Osteoblast (primary cell): ENCODE data around the gene EPHA10. TPM values are rescaled to one million over a fixed set of nuclear protein-coding genes. Genes with fewer than 3 reads are reported as not detected.

Source experiments
- DNase-seq: peaks from one replicate; pipeline ENCODE4 v3.0.0; 2011; ENCODE audit warnings: low spot score, mixed read lengths; ENCODE audit not compliant: insufficient read length; ENCODE audit errors: missing footprints
- H2AFZ ChIP-seq: 2 replicates; pipeline ENCODE4 v1.6.0; 2011; ENCODE audit warnings: mild to moderate bottlenecking, low read length
- H3K27ac ChIP-seq: 2 replicates; pipeline ENCODE4 v1.5.1; 2011; ENCODE audit warnings: mild to moderate bottlenecking, low read depth, low read length, moderate library complexity
- H3K27me3 ChIP-seq: 2 replicates; pipeline ENCODE4 v1.6.0; 2012; ENCODE audit warnings: mild to moderate bottlenecking, control low read depth, inconsistent platforms, low read length, moderate library complexity; ENCODE audit not compliant: insufficient read depth
- H3K36me3 ChIP-seq: 2 replicates; pipeline ENCODE4 v1.5.1; 2011; ENCODE audit warnings: mild to moderate bottlenecking, low read length, control low read depth, moderate library complexity; ENCODE audit not compliant: insufficient read depth
- H3K4me1 ChIP-seq: 2 replicates; pipeline ENCODE4 v1.5.1; 2011; ENCODE audit warnings: mild to moderate bottlenecking, low read length, control low read depth, moderate library complexity; ENCODE audit not compliant: insufficient read depth
- H3K4me2 ChIP-seq: 2 replicates; pipeline ENCODE4 v1.6.0; 2011; ENCODE audit warnings: mild to moderate bottlenecking, low read length; ENCODE audit not compliant: insufficient read depth
- H3K4me3 ChIP-seq: fragments of 200-600 bp; sonication (generic); 3 replicates; pipeline ENCODE4 v1.5.1; 2012; ENCODE audit warnings: mild to moderate bottlenecking, low read length, inconsistent platforms; ENCODE audit not compliant: insufficient read depth
- H3K79me2 ChIP-seq: 2 replicates; pipeline ENCODE4 v1.6.0; 2012; ENCODE audit warnings: mild to moderate bottlenecking, low read length, control low read depth, inconsistent platforms; ENCODE audit not compliant: insufficient read depth
- H3K9me3 ChIP-seq: 2 replicates; pipeline ENCODE4 v1.5.1; 2011; ENCODE audit warnings: low read depth, low read length, control low read depth
- H4K20me1 ChIP-seq: 2 replicates; pipeline ENCODE4 v1.6.0; 2012; ENCODE audit warnings: mild to moderate bottlenecking, low read length, control low read depth; ENCODE audit not compliant: insufficient read depth
- total RNA-seq: library from RNA; depleted of rRNA; stranded (reverse); fragments of >200 nt; gene quantifications from 2 replicates; pipeline ENCODE4 v1.2.3, GENCODE V29; 2012
- TF ChIP-seq, protein P1 (sequence below): IDR thresholded peaks from 2 replicates; pipeline ENCODE4 v1.5.1; 2011; ENCODE audit warnings: mild to moderate bottlenecking, low read depth, low read length, moderate library complexity; ENCODE audit errors: extremely low read depth

The EPHA10 gene
- total RNA-seq, 1 donor: not detected

DNA sequence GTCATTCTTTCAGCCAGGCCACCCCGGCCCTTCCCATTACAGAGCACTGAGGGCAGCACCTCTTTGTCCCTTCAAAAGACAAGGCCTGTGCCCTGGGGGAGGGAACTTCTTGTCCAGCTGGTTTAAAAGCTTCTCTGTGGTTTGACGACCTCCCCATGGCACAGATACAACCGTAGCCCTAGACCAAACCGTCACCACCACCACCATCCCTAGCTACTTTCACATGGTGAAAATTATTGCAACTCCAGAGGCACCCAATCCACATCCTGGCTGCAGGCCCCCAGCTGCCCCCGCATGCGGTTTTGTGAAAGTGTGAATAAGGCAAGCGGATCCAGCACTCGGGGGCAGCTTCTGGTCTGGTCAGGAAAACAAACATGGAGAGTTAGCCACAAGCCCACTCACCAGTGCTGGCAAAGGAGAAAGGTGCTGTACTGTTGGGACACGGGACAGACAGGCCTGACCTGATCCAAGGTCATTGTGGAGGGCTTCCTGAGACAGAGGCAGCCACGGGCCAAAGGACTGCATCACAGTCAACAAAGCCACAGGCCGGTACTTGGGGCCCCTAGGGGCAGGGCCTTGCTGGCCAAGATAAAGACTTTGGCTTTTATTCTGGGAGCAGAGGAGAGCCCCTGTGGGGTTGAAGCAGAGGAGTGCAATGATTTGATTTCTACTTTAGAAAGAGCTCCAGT is 41.4 kb downstream of the EPHA10 start:
- TF ChIP-seq, protein P1, sequence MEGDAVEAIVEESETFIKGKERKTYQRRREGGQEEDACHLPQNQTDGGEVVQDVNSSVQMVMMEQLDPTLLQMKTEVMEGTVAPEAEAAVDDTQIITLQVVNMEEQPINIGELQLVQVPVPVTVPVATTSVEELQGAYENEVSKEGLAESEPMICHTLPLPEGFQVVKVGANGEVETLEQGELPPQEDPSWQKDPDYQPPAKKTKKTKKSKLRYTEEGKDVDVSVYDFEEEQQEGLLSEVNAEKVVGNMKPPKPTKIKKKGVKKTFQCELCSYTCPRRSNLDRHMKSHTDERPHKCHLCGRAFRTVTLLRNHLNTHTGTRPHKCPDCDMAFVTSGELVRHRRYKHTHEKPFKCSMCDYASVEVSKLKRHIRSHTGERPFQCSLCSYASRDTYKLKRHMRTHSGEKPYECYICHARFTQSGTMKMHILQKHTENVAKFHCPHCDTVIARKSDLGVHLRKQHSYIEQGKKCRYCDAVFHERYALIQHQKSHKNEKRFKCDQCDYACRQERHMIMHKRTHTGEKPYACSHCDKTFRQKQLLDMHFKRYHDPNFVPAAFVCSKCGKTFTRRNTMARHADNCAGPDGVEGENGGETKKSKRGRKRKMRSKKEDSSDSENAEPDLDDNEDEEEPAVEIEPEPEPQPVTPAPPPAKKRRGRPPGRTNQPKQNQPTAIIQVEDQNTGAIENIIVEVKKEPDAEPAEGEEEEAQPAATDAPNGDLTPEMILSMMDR: no peak

DNA sequence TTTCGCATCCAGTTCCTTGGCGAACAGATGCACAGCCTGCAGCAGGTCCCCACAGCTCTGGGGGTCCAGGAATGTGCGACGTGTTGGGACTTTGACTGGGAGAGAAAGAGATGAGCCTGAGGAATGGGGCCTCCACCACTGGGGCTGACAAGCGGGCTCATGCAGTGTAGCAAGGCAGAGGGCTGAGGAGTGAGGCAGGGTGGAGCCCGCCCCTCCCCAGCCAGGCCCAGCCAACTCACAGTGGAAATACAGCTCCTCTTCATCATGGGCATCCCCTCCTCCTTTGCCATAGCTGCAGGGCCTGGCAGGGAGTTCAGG is 41.9 kb downstream of the EPHA10 start:
- peaks cover 14% of the 10 kb centered on the region for H3K4me1 ChIP-seq
- H3K9me3 ChIP-seq: no peaks in the 10 kb centered on the region
- DNase-seq: no peak
- no peak overlapping the region for H3K27ac ChIP-seq
- H3K4me3 ChIP-seq: no peak overlapping the region
- TF ChIP-seq, protein P1: no peak
- peaks cover 3% of the 10 kb centered on the region for H4K20me1 ChIP-seq
- no peak overlapping the region for H3K4me2 ChIP-seq
- H2AFZ ChIP-seq: no peak overlapping the region
- H3K79me2 ChIP-seq: no peaks in the 10 kb centered on the region
- no peaks in the 10 kb centered on the region for H3K36me3 ChIP-seq
- peaks cover 41% of the 10 kb centered on the region for H3K27me3 ChIP-seq

More for the DNA sequence above, 41.4 kb downstream of the EPHA10 start:
- peaks cover 46% of the 10 kb centered on the region for H3K27me3 ChIP-seq
- no peaks in the 10 kb centered on the region for H3K36me3 ChIP-seq
- H3K4me2 ChIP-seq: no peak overlapping the region
- peak; percentile 91 for DNase-seq
- H4K20me1 ChIP-seq: peaks cover 3% of the 10 kb centered on the region
- no peaks in the 10 kb centered on the region for H3K9me3 ChIP-seq
- H3K27ac ChIP-seq: no peak overlapping the region
- peaks cover 14% of the 10 kb centered on the region for H3K4me1 ChIP-seq
- H3K79me2 ChIP-seq: no peaks in the 10 kb centered on the region
- no peak overlapping the region for H3K4me3 ChIP-seq
- H2AFZ ChIP-seq: no peak overlapping the region

DNA sequence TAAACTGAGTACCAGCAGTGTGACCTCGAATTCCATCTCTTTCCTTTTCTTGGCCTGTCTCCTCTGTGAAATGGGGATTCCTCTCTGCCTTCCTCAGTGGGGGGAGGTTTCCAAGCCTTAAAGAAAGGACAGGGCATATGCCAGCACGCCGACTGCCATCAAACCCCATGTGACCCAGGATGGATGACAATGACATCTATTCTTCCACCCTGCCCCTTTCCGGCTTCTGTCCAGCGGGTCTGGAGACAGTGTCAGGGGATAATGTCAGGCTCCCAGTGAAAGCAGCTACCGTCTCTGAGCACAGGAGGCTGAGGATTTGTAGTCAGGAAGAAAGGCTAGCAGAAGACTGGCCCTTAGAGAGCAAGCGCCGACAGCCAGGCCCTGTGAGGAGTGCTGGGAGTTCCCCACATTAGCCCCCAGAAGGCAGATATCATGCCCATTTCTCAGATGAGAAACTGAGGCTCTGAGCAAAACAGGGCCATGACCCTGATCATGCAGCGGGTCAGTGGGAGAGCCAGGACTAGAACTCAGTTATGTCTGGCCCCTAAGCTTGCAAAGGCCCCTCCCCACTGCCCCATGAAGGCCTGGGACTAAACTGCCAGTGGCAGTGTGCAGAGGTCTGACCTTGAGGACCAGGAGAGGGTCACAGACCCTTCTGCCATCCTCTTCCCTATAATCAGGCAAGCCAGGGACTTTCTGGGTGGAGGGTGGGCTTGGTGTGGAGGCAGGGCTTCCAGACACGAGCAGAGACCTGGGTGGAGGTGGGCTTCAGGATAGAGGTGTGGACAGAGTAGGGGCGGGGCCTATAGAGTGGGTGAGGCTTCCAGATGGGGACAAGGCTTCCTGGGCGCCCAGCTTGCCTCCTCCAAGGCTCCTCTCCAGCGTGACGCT is 42.5 kb downstream of the EPHA10 start:
- no peaks in the 10 kb centered on the region for H3K79me2 ChIP-seq
- DNase-seq: peak; percentile 62
- H3K36me3 ChIP-seq: no peaks in the 10 kb centered on the region
- TF ChIP-seq, protein P1: no peak
- no peak overlapping the region for H3K27ac ChIP-seq
- H3K27me3 ChIP-seq: peaks cover 35% of the 10 kb centered on the region
- peaks cover 3% of the 10 kb centered on the region for H4K20me1 ChIP-seq
- no peak overlapping the region for H3K4me3 ChIP-seq
- H3K4me2 ChIP-seq: no peak overlapping the region
- no peak overlapping the region for H2AFZ ChIP-seq
- peaks cover 14% of the 10 kb centered on the region for H3K4me1 ChIP-seq
- no peaks in the 10 kb centered on the region for H3K9me3 ChIP-seq

DNA sequence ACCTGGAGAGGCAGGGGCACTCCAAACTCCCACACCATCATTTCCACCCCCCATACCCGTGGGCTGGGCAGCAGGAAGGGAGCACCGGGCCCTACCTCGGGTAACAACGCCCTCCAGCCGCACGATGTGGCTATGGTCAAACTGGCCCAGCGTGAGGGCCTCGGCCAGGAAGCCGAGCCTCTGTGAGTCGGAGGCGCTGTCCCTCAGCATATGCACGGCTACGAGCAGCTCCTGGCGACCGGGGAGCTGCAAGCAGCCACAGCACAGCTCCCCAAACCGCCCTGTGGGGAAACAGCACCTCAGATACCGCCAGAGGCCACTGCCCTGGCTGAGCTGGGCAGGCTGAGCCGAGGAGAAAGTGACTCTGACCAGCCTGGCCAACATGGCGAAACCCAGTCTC is 43.4 kb downstream of the EPHA10 start:
- DNase-seq: peak; percentile 37
- H3K4me1 ChIP-seq: peaks cover 14% of the 10 kb centered on the region
- no peaks in the 10 kb centered on the region for H3K79me2 ChIP-seq
- no peak overlapping the region for H2AFZ ChIP-seq
- H3K4me2 ChIP-seq: no peak overlapping the region
- peaks cover 26% of the 10 kb centered on the region for H3K27me3 ChIP-seq
- no peak overlapping the region for H3K4me3 ChIP-seq
- TF ChIP-seq, protein P1: no peak
- H3K36me3 ChIP-seq: no peaks in the 10 kb centered on the region
- peaks cover 3% of the 10 kb centered on the region for H4K20me1 ChIP-seq
- no peak overlapping the region for H3K27ac ChIP-seq
- no peaks in the 10 kb centered on the region for H3K9me3 ChIP-seq
